Measurements from ENCODE around the gene VEPH1.

Gene VEPH1

GRCh38 chr3:157469561-157470294 lies 33.5 kb downstream of the VEPH1 start:
- no peak for TF ChIP-seq CTCF (IDR thresholded peaks at IDR 0.05)
- Mint-ChIP-seq H3K4me3 (no peak overlapping the region), H3K9me3 (no peaks in the 10 kb centered on the region), H3K27me3 (ENCODE audit: low read depth, poor library complexity) (peaks cover 10% of the 10 kb centered on the region), H3K36me3 (ENCODE audit: low read depth) (no peaks in the 10 kb centered on the region), H3K27ac (no peak overlapping the region), H3K4me1 (no peaks in the 10 kb centered on the region)
- DNase-seq, result no peak

- Mint-ChIP-seq H3K4me3 (no peak overlapping the region), H3K9me3 (no peaks in the 10 kb centered on the region), H3K36me3 (ENCODE audit: low read depth) (no peaks in the 10 kb centered on the region), H3K4me1 (no peaks in the 10 kb centered on the region), H3K27ac (no peak overlapping the region), H3K27me3 (ENCODE audit: low read depth, poor library complexity) (peaks cover 14% of the 10 kb centered on the region)
- TF ChIP-seq CTCF (IDR thresholded peaks at IDR 0.05), result no peak
- DNase-seq, result no peak
Measured at GRCh38 chr3:157467200-157467599, 36.0 kb downstream of the VEPH1 start.

- Mint-ChIP-seq H3K4me1 (no peaks in the 10 kb centered on the region), H3K4me3 (no peak overlapping the region), H3K9me3 (no peaks in the 10 kb centered on the region), H3K27ac (no peak overlapping the region), H3K27me3 (ENCODE audit: low read depth, poor library complexity) (peaks cover 11% of the 10 kb centered on the region), H3K36me3 (ENCODE audit: low read depth) (no peaks in the 10 kb centered on the region)
- TF ChIP-seq CTCF (IDR thresholded peaks at IDR 0.05), result no peak
- DNase-seq, result no peak
Measured at GRCh38 chr3:157465741-157466140, 37.5 kb downstream of the VEPH1 start.

GRCh38 chr3:157464321-157464720 lies 38.9 kb downstream of the VEPH1 start:
- no peaks in the 10 kb centered on the region for H3K36me3 Mint-ChIP-seq (ENCODE audit: low read depth)
- H3K4me3 Mint-ChIP-seq, result no peak overlapping the region
- TF ChIP-seq CTCF (IDR thresholded peaks at IDR 0.05), result no peak
- DNase-seq, result no peak
- peaks cover 3% of the 10 kb centered on the region for H3K27me3 Mint-ChIP-seq (ENCODE audit: low read depth, poor library complexity)
- no peaks in the 10 kb centered on the region for H3K9me3 Mint-ChIP-seq
- no peak overlapping the region for H3K27ac Mint-ChIP-seq
- no peaks in the 10 kb centered on the region for H3K4me1 Mint-ChIP-seq

GRCh38 chr3:157463816-157464215 lies 39.4 kb downstream of the VEPH1 start:
- no peak overlapping the region for H3K27ac Mint-ChIP-seq
- TF ChIP-seq CTCF (IDR thresholded peaks at IDR 0.05), result no peak
- peaks cover 3% of the 10 kb centered on the region for H3K27me3 Mint-ChIP-seq (ENCODE audit: low read depth, poor library complexity)
- no peaks in the 10 kb centered on the region for H3K9me3 Mint-ChIP-seq
- no peaks in the 10 kb centered on the region for H3K36me3 Mint-ChIP-seq (ENCODE audit: low read depth)
- DNase-seq, result no peak
- no peak overlapping the region for H3K4me3 Mint-ChIP-seq
- no peaks in the 10 kb centered on the region for H3K4me1 Mint-ChIP-seq

GRCh38 chr3:157460253-157460652 lies 43.0 kb downstream of the VEPH1 start:
- peaks cover 12% of the 10 kb centered on the region for H3K27me3 Mint-ChIP-seq (ENCODE audit: low read depth, poor library complexity)
- H3K36me3 Mint-ChIP-seq (ENCODE audit: low read depth), result no peaks in the 10 kb centered on the region
- no peak overlapping the region for H3K27ac Mint-ChIP-seq
- no peaks in the 10 kb centered on the region for H3K9me3 Mint-ChIP-seq
- DNase-seq, result no peak
- H3K4me3 Mint-ChIP-seq, result no peak overlapping the region
- no peak for TF ChIP-seq CTCF (IDR thresholded peaks at IDR 0.05)
- no peaks in the 10 kb centered on the region for H3K4me1 Mint-ChIP-seq
